ENCODE measurements around the gene BCHE.

The BCHE gene

GRCh38 chr3:165837058-165837525, at the start of gene BCHE:
BCHE (minus strand) TSS chr3:165837423; CDS start chr3:165831033, 6,390 bp downstream.
- in situ Hi-C loops (cut with MboI; ENCODE audit: low sequenced_read_pairs): no loop called here

- in situ Hi-C loops (cut with MboI; ENCODE audit: low sequenced_read_pairs): no loop called here
Observed at GRCh38 chr3:165885558-165886270, 48.5 kb upstream of the BCHE start.

- in situ Hi-C loops (cut with MboI; ENCODE audit: low sequenced_read_pairs): no loop called here
Observed at GRCh38 chr3:165884518-165884917, 47.3 kb upstream of the BCHE start.

GRCh38 chr3:165883863-165884478, 46.7 kb upstream of the BCHE start:
- in situ Hi-C loops (cut with MboI; ENCODE audit: low sequenced_read_pairs): no loop called here

- in situ Hi-C loops (cut with MboI; ENCODE audit: low sequenced_read_pairs): no loop called here
Observed at GRCh38 chr3:165883117-165883516, 45.9 kb upstream of the BCHE start.

GRCh38 chr3:165875644-165876043, 38.4 kb upstream of the BCHE start:
- in situ Hi-C loops (cut with MboI; ENCODE audit: low sequenced_read_pairs): no loop called here

- in situ Hi-C loops (cut with MboI; ENCODE audit: low sequenced_read_pairs): no loop called here
Observed at GRCh38 chr3:165874663-165875489, 37.7 kb upstream of the BCHE start.

- in situ Hi-C loops (cut with MboI; ENCODE audit: low sequenced_read_pairs): no loop called here
Observed at GRCh38 chr3:165868088-165868487, 30.9 kb upstream of the BCHE start.

GRCh38 chr3:165859061-165859460, 21.8 kb upstream of the BCHE start:
- in situ Hi-C loops (cut with MboI; ENCODE audit: low sequenced_read_pairs): no loop called here

- in situ Hi-C loops (cut with MboI; ENCODE audit: low sequenced_read_pairs): no loop called here
Observed at GRCh38 chr3:165855581-165855980, 18.4 kb upstream of the BCHE start.

- in situ Hi-C loops (cut with MboI; ENCODE audit: low sequenced_read_pairs): no loop called here
Observed at GRCh38 chr3:165854696-165855095, 17.5 kb upstream of the BCHE start.

- in situ Hi-C loops (cut with MboI; ENCODE audit: low sequenced_read_pairs): no loop called here
Observed at GRCh38 chr3:165852711-165853110, 15.5 kb upstream of the BCHE start.

- in situ Hi-C loops (cut with MboI; ENCODE audit: low sequenced_read_pairs): no loop called here
Observed at GRCh38 chr3:165852191-165852590, 15.0 kb upstream of the BCHE start.

- in situ Hi-C loops (cut with MboI; ENCODE audit: low sequenced_read_pairs): no loop called here
Observed at GRCh38 chr3:165846056-165846455, 8.8 kb upstream of the BCHE start.

GRCh38 chr3:165839296-165840076, 2.3 kb upstream of the BCHE start:
- in situ Hi-C loops (cut with MboI; ENCODE audit: low sequenced_read_pairs): no loop called here

GRCh38 chr3:165837801-165838200, 578 bp upstream of the BCHE start:
- in situ Hi-C loops (cut with MboI; ENCODE audit: low sequenced_read_pairs): no loop called here

- in situ Hi-C loops (cut with MboI; ENCODE audit: low sequenced_read_pairs): no loop called here
Observed at GRCh38 chr3:165835431-165835830, 1.8 kb downstream of the BCHE start.

- in situ Hi-C loops (cut with MboI; ENCODE audit: low sequenced_read_pairs): no loop called here
Observed at GRCh38 chr3:165830746-165831145, 6.5 kb downstream of the BCHE start.

- in situ Hi-C loops (cut with MboI; ENCODE audit: low sequenced_read_pairs): no loop called here
Observed at GRCh38 chr3:165827883-165828282, 9.3 kb downstream of the BCHE start.

- in situ Hi-C loops (cut with MboI; ENCODE audit: low sequenced_read_pairs): no loop called here
Observed at GRCh38 chr3:165827233-165827632, 10.0 kb downstream of the BCHE start.

GRCh38 chr3:165820671-165821123, 16.5 kb downstream of the BCHE start:
- in situ Hi-C loops (cut with MboI; ENCODE audit: low sequenced_read_pairs): no loop called here
